Measurements from ENCODE around the gene ITGA5. TPM values are rescaled to one million over a fixed set of nuclear protein-coding genes. Genes with fewer than 3 reads are reported as not detected.

The ITGA5 gene
- total RNA-seq, 2 donors from 2014 or later, result 44.2 to 99.4 TPM

DNA sequence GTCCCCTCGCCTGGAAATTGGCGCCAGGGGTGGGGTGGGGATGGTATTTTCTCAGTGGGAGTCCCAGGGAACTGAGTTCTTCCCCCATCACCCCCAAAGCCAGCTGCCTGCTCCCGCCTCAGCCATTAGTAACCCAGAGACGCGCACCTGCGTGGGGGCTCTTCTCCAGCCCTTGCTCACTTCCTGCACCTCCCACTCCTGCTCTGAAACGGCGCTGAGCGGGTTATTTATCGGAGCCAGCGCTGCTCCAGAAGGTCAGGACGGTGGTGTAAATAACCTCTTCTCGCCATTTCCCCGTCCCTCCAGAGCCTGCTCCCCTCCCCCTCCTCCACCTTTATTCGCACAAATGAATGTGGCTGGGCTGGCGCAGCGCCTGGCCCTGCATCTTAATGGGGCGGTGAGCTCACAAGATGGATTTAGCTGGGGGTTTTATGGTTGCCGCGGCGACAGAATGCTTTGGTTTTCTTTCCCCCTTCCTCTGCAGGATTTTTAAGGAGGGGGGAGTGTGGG, 67.0 kb downstream of the ITGA5 start:
- DNase-seq (ENCODE audit: low spot score), result peak; percentile 39
- no peaks in the 10 kb centered on the region for H3K27me3 ChIP-seq (replicated peaks; ENCODE audit: insufficient read depth)
- intact Hi-C loops (cut with DNase I), result no loop called here
- H3K4me3 ChIP-seq, result no peak overlapping the region
- H3K9me3 ChIP-seq, result no peaks in the 10 kb centered on the region
- peaks cover 8 to 11% of the 10 kb centered on the region in 2 donors for H3K36me3 ChIP-seq
- peak; percentile 15 for TF ChIP-seq POLR2AphosphoS5 (IDR thresholded peaks at IDR 0.05)
- TF ChIP-seq, protein P1, sequence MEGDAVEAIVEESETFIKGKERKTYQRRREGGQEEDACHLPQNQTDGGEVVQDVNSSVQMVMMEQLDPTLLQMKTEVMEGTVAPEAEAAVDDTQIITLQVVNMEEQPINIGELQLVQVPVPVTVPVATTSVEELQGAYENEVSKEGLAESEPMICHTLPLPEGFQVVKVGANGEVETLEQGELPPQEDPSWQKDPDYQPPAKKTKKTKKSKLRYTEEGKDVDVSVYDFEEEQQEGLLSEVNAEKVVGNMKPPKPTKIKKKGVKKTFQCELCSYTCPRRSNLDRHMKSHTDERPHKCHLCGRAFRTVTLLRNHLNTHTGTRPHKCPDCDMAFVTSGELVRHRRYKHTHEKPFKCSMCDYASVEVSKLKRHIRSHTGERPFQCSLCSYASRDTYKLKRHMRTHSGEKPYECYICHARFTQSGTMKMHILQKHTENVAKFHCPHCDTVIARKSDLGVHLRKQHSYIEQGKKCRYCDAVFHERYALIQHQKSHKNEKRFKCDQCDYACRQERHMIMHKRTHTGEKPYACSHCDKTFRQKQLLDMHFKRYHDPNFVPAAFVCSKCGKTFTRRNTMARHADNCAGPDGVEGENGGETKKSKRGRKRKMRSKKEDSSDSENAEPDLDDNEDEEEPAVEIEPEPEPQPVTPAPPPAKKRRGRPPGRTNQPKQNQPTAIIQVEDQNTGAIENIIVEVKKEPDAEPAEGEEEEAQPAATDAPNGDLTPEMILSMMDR (IDR thresholded peaks at IDR 0.05), result no peak
- H3K27ac ChIP-seq, result peak overlapping the region; percentile 36 to 61
- WGBS, result 11% methylated on average over 21 of the region's 21 CpGs
- H3K4me1 ChIP-seq (replicated peaks), result peaks cover 5% of the 10 kb centered on the region

DNA sequence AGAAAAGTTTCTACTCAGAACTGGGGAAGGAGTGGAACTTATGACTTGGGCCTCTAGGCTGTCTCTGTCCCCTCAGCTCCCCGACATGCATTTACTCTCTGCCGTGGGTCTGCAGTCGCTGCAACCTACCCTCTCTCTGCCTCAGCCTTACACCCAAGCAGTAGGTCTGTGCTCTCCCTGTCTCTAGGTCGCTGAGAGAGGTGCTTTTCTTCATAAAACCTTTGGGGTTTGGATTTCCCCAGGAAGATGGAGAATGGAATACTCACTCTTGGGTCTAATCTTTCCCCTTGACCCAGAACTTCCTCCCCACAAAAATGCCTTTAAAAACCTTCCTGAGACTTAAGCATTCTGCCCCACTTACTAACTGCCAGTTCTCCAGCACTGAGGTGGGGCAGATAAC, 67.7 kb downstream of the ITGA5 start:
- DNase-seq (ENCODE audit: low spot score), result no peak
- 61% methylated on average over 4 of the region's 4 CpGs for WGBS
- H3K27me3 ChIP-seq (replicated peaks; ENCODE audit: insufficient read depth), result no peaks in the 10 kb centered on the region
- peaks cover 11 to 13% of the 10 kb centered on the region in 2 donors for H3K36me3 ChIP-seq
- TF ChIP-seq POLR2AphosphoS5 (IDR thresholded peaks at IDR 0.05), result no peak
- TF ChIP-seq, protein P1 (IDR thresholded peaks at IDR 0.05), result no peak
- no peak for TF ChIP-seq POLR2A (IDR thresholded peaks at IDR 0.05)
- no peak overlapping the region for H3K27ac ChIP-seq
- no peaks in the 10 kb centered on the region for H3K9me3 ChIP-seq
- no peak overlapping the region for H3K4me3 ChIP-seq
- intact Hi-C loops (cut with DNase I), result no loop called here
- H3K4me1 ChIP-seq (replicated peaks), result peaks cover 5% of the 10 kb centered on the region

- intact Hi-C loops (cut with DNase I), result no loop called here
- Histone ChIP-seq H3K9me3 (no peaks in the 10 kb centered on the region), H3K27ac (no peak overlapping the region), H3K4me1 (replicated peaks) (peaks cover 5% of the 10 kb centered on the region), H3K27me3 (replicated peaks; ENCODE audit: insufficient read depth) (no peaks in the 10 kb centered on the region), H3K36me3 (peaks cover 11 to 13% of the 10 kb centered on the region in 2 donors), H3K4me3 (no peak overlapping the region)
- DNase-seq (ENCODE audit: low spot score), result no peak
- TF ChIP-seq POLR2AphosphoS5 (IDR thresholded peaks at IDR 0.05), result no peak
- WGBS, result 53% methylated on average over 3 of the region's 3 CpGs
Observed at GRCh38 chr12:54350743-54351142, 68.3 kb downstream of the ITGA5 start.

- Histone ChIP-seq H3K27ac (no peak overlapping the region), H3K36me3 (peaks cover 11 to 22% of the 10 kb centered on the region in 2 donors), H3K4me1 (replicated peaks) (peaks cover 5% of the 10 kb centered on the region), H3K27me3 (replicated peaks; ENCODE audit: insufficient read depth) (no peaks in the 10 kb centered on the region), H3K9me3 (no peaks in the 10 kb centered on the region), H3K4me3 (no peak overlapping the region)
- intact Hi-C loops (cut with DNase I), result no loop called here
- TF ChIP-seq POLR2A (IDR thresholded peaks at IDR 0.05) (no peak), POLR2AphosphoS5 (IDR thresholded peaks at IDR 0.05) (no peak)
- TF ChIP-seq, protein P1 (IDR thresholded peaks at IDR 0.05), result no peak
- DNase-seq (ENCODE audit: low spot score), result no peak
Observed at GRCh38 chr12:54349679-54350078, 69.4 kb downstream of the ITGA5 start.

DNA sequence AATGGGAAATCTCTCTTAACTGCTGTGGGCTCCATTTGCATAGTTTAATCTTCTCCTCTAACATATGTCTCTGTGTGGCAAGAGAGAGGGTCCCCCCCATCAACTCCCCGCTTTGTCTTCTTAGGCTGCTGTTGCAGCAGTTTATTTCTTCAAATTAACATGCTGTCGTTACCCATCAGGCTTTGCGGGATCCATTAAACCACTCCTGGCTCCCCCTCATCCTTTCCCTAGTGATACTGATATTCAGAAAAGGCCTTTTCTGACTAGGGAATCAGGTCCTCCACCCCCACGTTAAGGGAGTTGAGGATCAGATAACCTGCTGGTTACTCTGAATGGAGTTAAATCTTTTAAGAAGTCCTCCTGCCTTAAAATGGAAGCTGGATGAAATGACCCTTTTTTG, 70.0 kb downstream of the ITGA5 start:
- no peak for DNase-seq (ENCODE audit: low spot score)
- no peak overlapping the region for H3K27ac ChIP-seq
- peaks cover 11 to 23% of the 10 kb centered on the region in 2 donors for H3K36me3 ChIP-seq

More for the DNA sequence above, 70.0 kb downstream of the ITGA5 start:
- TF ChIP-seq POLR2AphosphoS5 (IDR thresholded peaks at IDR 0.05), result no peak
- TF ChIP-seq, protein P1 (IDR thresholded peaks at IDR 0.05), result no peak
- no peak for TF ChIP-seq POLR2A (IDR thresholded peaks at IDR 0.05)
- 82% methylated on average over 4 of the region's 4 CpGs for WGBS
- no peaks in the 10 kb centered on the region for H3K27me3 ChIP-seq (replicated peaks; ENCODE audit: insufficient read depth)
- peaks cover 5% of the 10 kb centered on the region for H3K4me1 ChIP-seq (replicated peaks)
- no peak overlapping the region for H3K4me3 ChIP-seq
- intact Hi-C loops (cut with DNase I), result no loop called here
- no peaks in the 10 kb centered on the region for H3K9me3 ChIP-seq

Other genes with a start within 250 kb of the ITGA5 start
- gene SMUG1, start 230.3 kb downstream of the ITGA5 start, total RNA-seq, result 10 to 100 TPM; 51.7 to 54.9 TPM
- gene CBX5, start 139.1 kb downstream of the ITGA5 start, total RNA-seq, result 10 to 100 TPM; 49.9 to 52.8 TPM
- 100 to 1,000 TPM; 419 to 726 TPM for gene HNRNPA1, start 138.5 kb downstream of the ITGA5 start, total RNA-seq
- gene NFE2, start 118.3 kb downstream of the ITGA5 start, total RNA-seq, result 1 to 10 TPM in 1 of 2 donors, not detected in 1; 1.1 TPM
- gene COPZ1, start 94.1 kb downstream of the ITGA5 start, total RNA-seq, result 100 to 1,000 TPM in 1 of 2 donors, 10 to 100 TPM in 1; 83.1 to 192 TPM
- gene GPR84, start 54.8 kb downstream of the ITGA5 start, total RNA-seq, result under 1 TPM in 1 of 2 donors, not detected in 1; 0.97 TPM
- 10 to 100 TPM; 29.4 to 42.4 TPM for gene ZNF385A, start 34.5 kb downstream of the ITGA5 start, total RNA-seq
- gene GTSF1, start 54.3 kb upstream of the ITGA5 start, total RNA-seq, result 10 to 100 TPM in 1 of 2 donors, not detected in 1; 50.7 TPM
- gene NCKAP1L, start 78.5 kb upstream of the ITGA5 start, total RNA-seq, result 10 to 100 TPM in 1 of 2 donors, 1 to 10 TPM in 1; 3.6 to 10.2 TPM
- gene PDE1B, start 130.3 kb upstream of the ITGA5 start, total RNA-seq, result 1 to 10 TPM in 1 of 2 donors, under 1 TPM in 1; 0.96 to 3.5 TPM
- 10 to 100 TPM in 1 of 2 donors, under 1 TPM in 1; 0.87 to 12.0 TPM for gene PPP1R1A, start 169.4 kb upstream of the ITGA5 start, total RNA-seq
- not detected for gene LACRT, start 215.6 kb upstream of the ITGA5 start, total RNA-seq
- 1 to 10 TPM in 1 of 2 donors, not detected in 1; 3.6 TPM for gene DCD, start 229.1 kb upstream of the ITGA5 start, total RNA-seq

Data from prostate gland (tissue), 2 donors.